AG04450 (cell line): ENCODE data around the gene HADHA. TPM values are rescaled to one million over a fixed set of nuclear protein-coding genes. Genes with fewer than 3 reads are reported as not detected.

Source experiments
- CTCF ChIA-PET: fragments of 300-600, 350-600 bp; formaldehyde crosslinking; extraction: SDS; loops from one replicate; lab custom pipeline; 2022; ENCODE audit warnings: antibody characterized with exemption, inconsistent platforms; lab: Charles Lee
- POLR2A ChIA-PET: fragments of 350-600 bp; formaldehyde crosslinking; extraction: SDS; loops from one replicate; lab custom pipeline; 2021; ENCODE audit warnings: antibody characterized with exemption, inconsistent platforms; lab: Yijun Ruan, JAX
- DNase-seq: peaks from one replicate; pipeline ENCODE4 v3.0.0-alpha.2; 2011; ENCODE audit warnings: low read depth, low spot score
- H3K27ac ChIP-seq: one replicate; pipeline ENCODE4 v1.5.1; 2012; ENCODE audit warnings: low read depth, low read length, control low read depth
- H3K27me3 ChIP-seq: one replicate; pipeline ENCODE4 v1.6.0; 2012; ENCODE audit warnings: low read length; ENCODE audit not compliant: control insufficient read depth, insufficient read depth
- H3K4me3 ChIP-seq: 2 replicates; pipeline ENCODE4 v1.5.1; 2011; ENCODE audit warnings: mild to moderate bottlenecking, low read depth, low read length, control low read depth
- H3K9me3 ChIP-seq: 2 replicates; pipeline ENCODE4 v1.5.1; 2012; ENCODE audit warnings: low read length; ENCODE audit not compliant: control insufficient read depth, insufficient read depth
- polyA plus RNA-seq: library from polyadenylated mRNA; depleted of rRNA; stranded (reverse); fragments of >200 nt; gene quantifications from 2 replicates; pipeline ENCODE4 v1.2.3, GENCODE V29; 2011
- TF ChIP-seq, protein P1 (sequence below): IDR thresholded peaks from 2 replicates; pipeline ENCODE4 v1.5.1; 2011; ENCODE audit warnings: low read depth, low read length, control low read depth, inconsistent platforms

Gene HADHA
- polyA plus RNA-seq, 1 experiment, result 172 TPM

GRCh38 chr2:26197516-26197915 lies 46.9 kb downstream of the HADHA start:
- no peaks in the 10 kb centered on the region for H3K9me3 ChIP-seq
- ChIA-PET POLR2A (no interaction called here), CTCF (no interaction called here)
- no peaks in the 10 kb centered on the region for H3K27me3 ChIP-seq
- H3K4me3 ChIP-seq, result no peak overlapping the region
- no peak overlapping the region for H3K27ac ChIP-seq
- no peak for DNase-seq
- TF ChIP-seq, protein P1, sequence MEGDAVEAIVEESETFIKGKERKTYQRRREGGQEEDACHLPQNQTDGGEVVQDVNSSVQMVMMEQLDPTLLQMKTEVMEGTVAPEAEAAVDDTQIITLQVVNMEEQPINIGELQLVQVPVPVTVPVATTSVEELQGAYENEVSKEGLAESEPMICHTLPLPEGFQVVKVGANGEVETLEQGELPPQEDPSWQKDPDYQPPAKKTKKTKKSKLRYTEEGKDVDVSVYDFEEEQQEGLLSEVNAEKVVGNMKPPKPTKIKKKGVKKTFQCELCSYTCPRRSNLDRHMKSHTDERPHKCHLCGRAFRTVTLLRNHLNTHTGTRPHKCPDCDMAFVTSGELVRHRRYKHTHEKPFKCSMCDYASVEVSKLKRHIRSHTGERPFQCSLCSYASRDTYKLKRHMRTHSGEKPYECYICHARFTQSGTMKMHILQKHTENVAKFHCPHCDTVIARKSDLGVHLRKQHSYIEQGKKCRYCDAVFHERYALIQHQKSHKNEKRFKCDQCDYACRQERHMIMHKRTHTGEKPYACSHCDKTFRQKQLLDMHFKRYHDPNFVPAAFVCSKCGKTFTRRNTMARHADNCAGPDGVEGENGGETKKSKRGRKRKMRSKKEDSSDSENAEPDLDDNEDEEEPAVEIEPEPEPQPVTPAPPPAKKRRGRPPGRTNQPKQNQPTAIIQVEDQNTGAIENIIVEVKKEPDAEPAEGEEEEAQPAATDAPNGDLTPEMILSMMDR, result no peak

GRCh38 chr2:26196683-26197418 lies 47.6 kb downstream of the HADHA start:
- H3K4me3 ChIP-seq, result no peak overlapping the region
- ChIA-PET POLR2A (no interaction called here), CTCF (no interaction called here)
- H3K27ac ChIP-seq, result no peak overlapping the region
- DNase-seq, result no peak
- TF ChIP-seq, protein P1, result no peak
- no peaks in the 10 kb centered on the region for H3K9me3 ChIP-seq
- H3K27me3 ChIP-seq, result no peaks in the 10 kb centered on the region

DNA sequence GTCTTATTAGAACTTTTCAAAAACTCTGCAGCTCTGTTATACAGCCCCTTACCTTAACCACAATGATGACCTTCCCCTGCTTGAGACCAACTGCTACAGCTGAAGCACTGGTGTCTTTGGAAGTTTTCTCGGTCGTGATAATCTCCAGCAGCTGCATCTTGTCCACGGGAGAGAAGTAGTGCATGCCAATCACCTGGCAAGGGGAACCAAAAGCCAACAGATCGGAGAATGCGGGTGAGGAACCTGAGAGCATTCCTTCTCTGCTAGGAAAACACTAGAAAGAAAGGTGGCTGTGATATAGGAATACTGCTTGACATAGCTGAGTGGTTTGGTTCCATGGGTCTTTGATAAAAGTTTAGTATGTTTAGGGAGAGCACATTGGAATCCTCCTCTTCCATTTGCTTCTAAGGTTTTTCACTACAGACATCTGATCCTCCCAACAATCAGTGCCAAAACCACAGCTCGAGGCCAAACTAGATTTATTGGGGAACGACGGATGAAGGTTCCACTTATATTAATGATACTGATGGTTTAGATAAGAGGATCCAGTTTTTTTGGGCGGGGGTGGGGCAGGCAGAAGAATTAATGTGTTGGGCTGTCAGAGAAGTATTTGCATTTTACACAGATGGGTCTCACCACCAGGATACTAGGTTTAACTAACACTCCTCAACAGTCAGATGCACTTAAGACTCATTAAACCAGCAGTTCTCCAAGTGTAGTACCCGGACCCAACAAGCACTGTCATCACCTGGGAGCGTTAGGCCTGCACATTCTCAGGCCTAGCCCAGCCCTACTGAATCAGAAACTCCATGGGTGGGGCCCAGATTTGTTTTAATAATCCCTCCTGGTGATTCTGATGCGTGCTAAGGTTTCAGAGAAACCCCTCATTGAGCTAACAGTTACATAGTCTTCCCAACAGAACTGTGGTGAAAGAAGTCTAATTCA lies 49.1 kb downstream of the HADHA start:
- CTCF ChIA-PET, result no interaction called here
- POLR2A ChIA-PET, result interaction anchor here (0.8 kb wide), 1 partner anchor 136 kb away, joined by 4 read pairs; no protein-coding TSS in a partner anchor
- H3K4me3 ChIP-seq, result no peak overlapping the region
- H3K27ac ChIP-seq, result no peak overlapping the region
- DNase-seq, result no peak
- TF ChIP-seq, protein P1, result no peak
- no peaks in the 10 kb centered on the region for H3K9me3 ChIP-seq
- no peaks in the 10 kb centered on the region for H3K27me3 ChIP-seq

- DNase-seq, result no peak
- ChIA-PET POLR2A (no interaction called here), CTCF (no interaction called here)
- H3K9me3 ChIP-seq, result no peaks in the 10 kb centered on the region
- H3K27ac ChIP-seq, result no peak overlapping the region
- H3K27me3 ChIP-seq, result no peaks in the 10 kb centered on the region
- TF ChIP-seq, protein P1, result no peak
- no peak overlapping the region for H3K4me3 ChIP-seq
Measured at GRCh38 chr2:26193578-26194231, 50.7 kb downstream of the HADHA start.
